ENCODE results near the gene CORT. TPM values are rescaled to one million over a fixed set of nuclear protein-coding genes. Genes with fewer than 3 reads are reported as not detected.

Gene CORT
- total RNA-seq, 2 experiments from 2014 or later, result 0.66 TPM; not detected in 1

DNA sequence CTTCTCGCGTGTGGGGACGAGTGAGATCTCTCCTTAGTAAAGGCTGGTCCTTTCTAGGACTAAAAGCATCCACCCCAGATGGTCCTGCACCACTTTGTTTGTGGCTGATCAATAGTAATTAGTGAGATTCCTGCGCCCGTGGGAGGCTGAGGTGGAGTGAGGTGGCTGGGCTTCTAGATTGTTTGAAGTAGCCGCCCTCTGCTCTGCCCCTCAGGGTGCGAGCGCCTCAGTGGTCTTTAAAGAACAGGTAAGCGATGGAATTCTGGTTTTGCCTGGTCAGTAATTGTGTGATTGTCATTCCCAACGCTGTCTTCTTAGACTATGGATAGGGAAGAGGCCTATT is 45.6 kb downstream of the CORT start:
- Histone ChIP-seq H4K20me1 (ENCODE audit: insufficient read depth, low read length) (peaks cover 11% of the 10 kb centered on the region), H3K4me1 (ENCODE audit: insufficient read depth, low read length, poor library complexity, severe bottlenecking) (peaks cover 13% of the 10 kb centered on the region), H3K4me2 (ENCODE audit: low read length) (peak overlapping the region; percentile 87), H3K36me3 (ENCODE audit: insufficient read depth, low read length) (peaks cover 20% of the 10 kb centered on the region; the same call in 1 of the 2 replicates), H3K9me2 (ENCODE audit: insufficient read depth, low read length) (no peaks in the 10 kb centered on the region), H2AFZ (ENCODE audit: low read length) (no peak overlapping the region), H3K79me2 (ENCODE audit: insufficient read depth, low read depth, low read length) (no peaks in the 10 kb centered on the region), H3K9me3 (ENCODE audit: low read length) (no peaks in the 10 kb centered on the region), H3K4me3 (ENCODE audit: low read depth, low read length, poor library complexity, severe bottlenecking) (peak overlapping the region; percentile 46), H3K27ac (ENCODE audit: low read depth, low read length, poor library complexity, severe bottlenecking) (no peak overlapping the region)
- ChIA-PET CTCF (ENCODE audit: unreplicated experiment) (interaction anchor here (0.6 kb wide), 1 partner anchor 343 kb away, joined by 3 read pairs; no protein-coding TSS in a partner anchor), POLR2A (interaction anchor here (0.6 kb wide), 1 partner anchor 288 kb away, joined by 3 read pairs; no protein-coding TSS in a partner anchor)
- no peak for DNase-seq (ENCODE audit: low spot score)
- intact Hi-C loops (cut with micrococcal nuclease; ENCODE audit: unreplicated experiment), result loop anchor here (2.0 to 5.0 kb wide), 2 partner anchors 197 to 445 kb away; no protein-coding TSS in a partner anchor
- TF ChIP-seq, protein P1, sequence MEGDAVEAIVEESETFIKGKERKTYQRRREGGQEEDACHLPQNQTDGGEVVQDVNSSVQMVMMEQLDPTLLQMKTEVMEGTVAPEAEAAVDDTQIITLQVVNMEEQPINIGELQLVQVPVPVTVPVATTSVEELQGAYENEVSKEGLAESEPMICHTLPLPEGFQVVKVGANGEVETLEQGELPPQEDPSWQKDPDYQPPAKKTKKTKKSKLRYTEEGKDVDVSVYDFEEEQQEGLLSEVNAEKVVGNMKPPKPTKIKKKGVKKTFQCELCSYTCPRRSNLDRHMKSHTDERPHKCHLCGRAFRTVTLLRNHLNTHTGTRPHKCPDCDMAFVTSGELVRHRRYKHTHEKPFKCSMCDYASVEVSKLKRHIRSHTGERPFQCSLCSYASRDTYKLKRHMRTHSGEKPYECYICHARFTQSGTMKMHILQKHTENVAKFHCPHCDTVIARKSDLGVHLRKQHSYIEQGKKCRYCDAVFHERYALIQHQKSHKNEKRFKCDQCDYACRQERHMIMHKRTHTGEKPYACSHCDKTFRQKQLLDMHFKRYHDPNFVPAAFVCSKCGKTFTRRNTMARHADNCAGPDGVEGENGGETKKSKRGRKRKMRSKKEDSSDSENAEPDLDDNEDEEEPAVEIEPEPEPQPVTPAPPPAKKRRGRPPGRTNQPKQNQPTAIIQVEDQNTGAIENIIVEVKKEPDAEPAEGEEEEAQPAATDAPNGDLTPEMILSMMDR (conservative IDR thresholded peaks at IDR 0.05; ENCODE audit: low read length), result no peak
- no peak for TF ChIP-seq EZH2phosphoT487 (IDR thresholded peaks at IDR 0.05; ENCODE audit: borderline replicate concordance, low read depth, low read length)
- no TSS peak for BruUV-seq (replicated peaks)

DNA sequence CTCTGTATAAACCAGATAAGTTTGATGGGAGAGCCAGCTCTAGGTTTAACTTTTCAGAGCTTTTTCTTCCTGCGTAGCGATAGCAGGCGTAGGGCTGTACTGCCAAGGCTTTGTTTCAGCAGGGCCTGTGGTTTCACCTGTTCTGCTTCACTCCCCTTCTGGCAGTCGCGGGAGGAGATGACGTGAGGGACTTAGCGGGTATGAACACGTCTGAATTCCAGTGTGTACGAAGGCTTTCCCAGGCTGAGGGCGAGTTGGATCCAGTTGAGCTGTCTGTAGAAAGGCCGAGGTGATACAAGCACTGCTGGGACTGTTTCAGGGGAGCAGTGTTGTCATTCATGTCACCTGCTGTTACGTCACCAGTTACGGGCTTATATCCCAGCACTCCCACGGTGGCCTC is 46.1 kb downstream of the CORT start:
- ChIA-PET CTCF (ENCODE audit: unreplicated experiment) (no interaction called here), POLR2A (interaction anchor here (0.5 kb wide), 1 partner anchor 10 kb away, joined by 5 read pairs; no protein-coding TSS in a partner anchor)
- intact Hi-C loops (cut with micrococcal nuclease; ENCODE audit: unreplicated experiment), result loop anchor here (2.0 to 5.0 kb wide), 2 partner anchors 196 to 445 kb away; no protein-coding TSS in a partner anchor
- H3K36me3 ChIP-seq (ENCODE audit: insufficient read depth, low read length), result peaks cover 20% of the 10 kb centered on the region; the same call in 1 of the 2 replicates
- peaks cover 13% of the 10 kb centered on the region for H3K4me1 ChIP-seq (ENCODE audit: insufficient read depth, low read length, poor library complexity, severe bottlenecking)
- H3K9me2 ChIP-seq (ENCODE audit: insufficient read depth, low read length), result no peaks in the 10 kb centered on the region
- TF ChIP-seq, protein P1 (conservative IDR thresholded peaks at IDR 0.05; ENCODE audit: low read length), result no peak
- no peak for TF ChIP-seq EZH2phosphoT487 (IDR thresholded peaks at IDR 0.05; ENCODE audit: borderline replicate concordance, low read depth, low read length)
- H4K20me1 ChIP-seq (ENCODE audit: insufficient read depth, low read length), result peaks cover 11% of the 10 kb centered on the region
- no peak overlapping the region for H3K4me3 ChIP-seq (ENCODE audit: low read depth, low read length, poor library complexity, severe bottlenecking)
- DNase-seq (ENCODE audit: low spot score), result no peak
- H3K4me2 ChIP-seq (ENCODE audit: low read length), result no peak overlapping the region
- peaks cover 3% of the 10 kb centered on the region; the same call in 1 of the 2 replicates for H3K79me2 ChIP-seq (ENCODE audit: insufficient read depth, low read depth, low read length)
- H3K9me3 ChIP-seq (ENCODE audit: low read length), result no peaks in the 10 kb centered on the region
- BruUV-seq (replicated peaks), result no TSS peak
- no peak overlapping the region for H3K27ac ChIP-seq (ENCODE audit: low read depth, low read length, poor library complexity, severe bottlenecking)
- no peak overlapping the region for H2AFZ ChIP-seq (ENCODE audit: low read length)

DNA sequence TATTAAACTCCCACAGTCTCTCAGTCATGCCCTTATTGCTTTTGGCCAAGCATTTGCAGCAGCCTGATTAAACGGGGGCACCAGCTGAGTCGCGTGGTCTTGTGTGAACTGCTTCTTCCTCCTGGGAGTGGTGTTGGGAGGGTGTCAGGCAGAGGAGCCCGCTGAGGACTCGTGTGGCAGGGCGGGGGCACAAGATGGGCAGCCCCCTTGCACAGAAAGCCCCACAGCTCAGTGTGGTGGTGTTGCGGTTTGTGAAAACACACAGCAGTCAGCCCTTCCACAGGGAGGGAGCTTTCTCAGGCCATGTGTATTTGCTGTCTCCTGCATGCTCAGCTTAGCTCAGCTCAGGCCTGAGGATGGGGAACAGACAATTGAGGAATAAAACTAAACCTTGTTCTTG is 47.3 kb downstream of the CORT start:
- no peak overlapping the region for H3K4me3 ChIP-seq (ENCODE audit: low read depth, low read length, poor library complexity, severe bottlenecking)
- ChIA-PET CTCF (ENCODE audit: unreplicated experiment) (no interaction called here), POLR2A (interaction anchor here (0.6 kb wide), 1 partner anchor 529 kb away, joined by 5 read pairs; no protein-coding TSS in a partner anchor)
- intact Hi-C loops (cut with micrococcal nuclease; ENCODE audit: unreplicated experiment), result loop anchor here (5.0 kb wide), 1 partner anchor 195 kb away; no protein-coding TSS in a partner anchor
- H4K20me1 ChIP-seq (ENCODE audit: insufficient read depth, low read length), result peaks cover 11% of the 10 kb centered on the region
- peaks cover 13% of the 10 kb centered on the region for H3K4me1 ChIP-seq (ENCODE audit: insufficient read depth, low read length, poor library complexity, severe bottlenecking)
- no peak overlapping the region for H2AFZ ChIP-seq (ENCODE audit: low read length)
- TF ChIP-seq, protein P1 (conservative IDR thresholded peaks at IDR 0.05; ENCODE audit: low read length), result no peak
- no peak for TF ChIP-seq EZH2phosphoT487 (IDR thresholded peaks at IDR 0.05; ENCODE audit: borderline replicate concordance, low read depth, low read length)
- peaks cover 20% of the 10 kb centered on the region; the same call in 1 of the 2 replicates for H3K36me3 ChIP-seq (ENCODE audit: insufficient read depth, low read length)
- BruUV-seq (replicated peaks), result no TSS peak
- H3K4me2 ChIP-seq (ENCODE audit: low read length), result no peak overlapping the region
- H3K79me2 ChIP-seq (ENCODE audit: insufficient read depth, low read depth, low read length), result peaks cover 5% of the 10 kb centered on the region; the same call in 1 of the 2 replicates
- no peak for DNase-seq (ENCODE audit: low spot score)
- no peaks in the 10 kb centered on the region for H3K9me3 ChIP-seq (ENCODE audit: low read length)
- no peak overlapping the region for H3K27ac ChIP-seq (ENCODE audit: low read depth, low read length, poor library complexity, severe bottlenecking)
- H3K9me2 ChIP-seq (ENCODE audit: insufficient read depth, low read length), result no peaks in the 10 kb centered on the region

All from OCI-LY7 (cell line).